Suprapubic skin (tissue), 4 donors: ENCODE measurements around the gene LEF1.

Source experiments
- CTCF ChIP-seq, 2 donors: fragments of 200-600 bp in 1 of 2; fragments of 450-650 bp in 1 of 2; sonication (generic) in 1 of 2; IDR thresholded peaks; one replicate each; pipeline ENCODE4 v1.5.1; 2016 to 2019; ENCODE audit warnings: antibody characterized with exemption in 2 of 2, mild to moderate bottlenecking in 1 of 2, moderate library complexity in 1 of 2
- EP300 ChIP-seq: sonication (generic); formaldehyde crosslinking; IDR thresholded peaks from one replicate; pipeline ENCODE4 v1.6.1; 2017; ENCODE audit warnings: antibody characterized with exemption
- POLR2A ChIP-seq, 2 donors: fragments of 450-650 bp; IDR thresholded peaks; one replicate each; pipeline ENCODE4 v1.6.1; 2017; ENCODE audit warnings: antibody characterized with exemption in 2 of 2, mild to moderate bottlenecking in 2 of 2, moderate library complexity in 2 of 2
- POLR2AphosphoS5 ChIP-seq, 3 donors: sonication (generic); formaldehyde crosslinking; IDR thresholded peaks; one replicate each; pipeline ENCODE4 v1.6.1; 2017; ENCODE audit warnings: antibody characterized with exemption in 3 of 3

- TF ChIP-seq CTCF (IDR thresholded peaks at IDR 0.05) (no peak), POLR2A (IDR thresholded peaks at IDR 0.05) (no peak), POLR2AphosphoS5 (IDR thresholded peaks at IDR 0.05) (no peak), EP300 (no peak)
Observed at GRCh38 chr4:108018884-108019187, 149.9 kb downstream of the LEF1 start.
